GM13976 (cell line): ENCODE measurements around the gene SPOP.

ENCODE experiments used
- DNase-seq: peaks from one replicate; pipeline ENCODE4 v3.0.0; 2012; ENCODE audit warnings: low spot score
- CTCF ChIP-seq: IDR thresholded peaks from 2 replicates; pipeline ENCODE4 v1.5.1; 2012; ENCODE audit warnings: borderline replicate concordance, mild to moderate bottlenecking; ENCODE audit not compliant: insufficient read depth; ENCODE audit errors: extremely low read depth, missing control alignments, control extremely low read depth
- in situ Hi-C: fragments of 300-500 bp; cut with MboI; formaldehyde crosslinking; loops from one replicate; pipeline ENCODE4 v1.12.0; 2022; ENCODE audit warnings: low sequenced_read_pairs, mixed read lengths, inconsistent platforms; ENCODE audit not compliant: unreplicated experiment

The SPOP gene

GRCh38 chr17:49556223-49556943, 121.5 kb downstream of the SPOP start:
- TF ChIP-seq CTCF, result peak; percentile 98
- DNase-seq, result peak; percentile 95
- in situ Hi-C loops, result loop anchor here (10.0 kb wide), 2 partner anchors 122 to 152 kb away; no protein-coding TSS in a partner anchor

- no peak for TF ChIP-seq CTCF
- DNase-seq, result peak; percentile 37
- in situ Hi-C loops, result loop anchor here (10.0 kb wide), 2 partner anchors 121 to 151 kb away; no protein-coding TSS in a partner anchor
Measured at GRCh38 chr17:49555495-49556222, 122.2 kb downstream of the SPOP start.

- DNase-seq, result no peak
Measured at GRCh38 chr17:49554694-49555494, 123.0 kb downstream of the SPOP start.

GRCh38 chr17:49553676-49554335, 124.1 kb downstream of the SPOP start:
- no peak for TF ChIP-seq CTCF
- in situ Hi-C loops, result loop anchor here (10.0 kb wide), 2 partner anchors 119 to 149 kb away; no protein-coding TSS in a partner anchor
- no peak for DNase-seq

More at GRCh38 chr17:49554694-49555494, 123.0 kb downstream of the SPOP start:
- in situ Hi-C loops, result loop anchor here (10.0 kb wide), 2 partner anchors 120 to 150 kb away; no protein-coding TSS in a partner anchor
- TF ChIP-seq CTCF, result no peak

GRCh38 chr17:49552070-49552751, 125.7 kb downstream of the SPOP start:
- DNase-seq, result no peak
- in situ Hi-C loops, result loop anchor here (10.0 kb wide), 2 partner anchors 117 to 147 kb away; no protein-coding TSS in a partner anchor
- no peak for TF ChIP-seq CTCF
